ENCODE measurements around the gene CD1C.
"Not testable (repeated sequence)": the region's sequence is repeated elsewhere in the genome, so short reads cannot be mapped to it uniquely, and the experiment has no call there.

The CD1C gene

GRCh38 chr1:158333405-158334155 is 43.9 kb downstream of the CD1C start:
- TF ChIP-seq ZFX (IDR thresholded peaks at IDR 0.05), result no peak
- TF ChIP-seq, protein P1, sequence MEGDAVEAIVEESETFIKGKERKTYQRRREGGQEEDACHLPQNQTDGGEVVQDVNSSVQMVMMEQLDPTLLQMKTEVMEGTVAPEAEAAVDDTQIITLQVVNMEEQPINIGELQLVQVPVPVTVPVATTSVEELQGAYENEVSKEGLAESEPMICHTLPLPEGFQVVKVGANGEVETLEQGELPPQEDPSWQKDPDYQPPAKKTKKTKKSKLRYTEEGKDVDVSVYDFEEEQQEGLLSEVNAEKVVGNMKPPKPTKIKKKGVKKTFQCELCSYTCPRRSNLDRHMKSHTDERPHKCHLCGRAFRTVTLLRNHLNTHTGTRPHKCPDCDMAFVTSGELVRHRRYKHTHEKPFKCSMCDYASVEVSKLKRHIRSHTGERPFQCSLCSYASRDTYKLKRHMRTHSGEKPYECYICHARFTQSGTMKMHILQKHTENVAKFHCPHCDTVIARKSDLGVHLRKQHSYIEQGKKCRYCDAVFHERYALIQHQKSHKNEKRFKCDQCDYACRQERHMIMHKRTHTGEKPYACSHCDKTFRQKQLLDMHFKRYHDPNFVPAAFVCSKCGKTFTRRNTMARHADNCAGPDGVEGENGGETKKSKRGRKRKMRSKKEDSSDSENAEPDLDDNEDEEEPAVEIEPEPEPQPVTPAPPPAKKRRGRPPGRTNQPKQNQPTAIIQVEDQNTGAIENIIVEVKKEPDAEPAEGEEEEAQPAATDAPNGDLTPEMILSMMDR (conservative IDR thresholded peaks at IDR 0.05), result no peak
- no peak overlapping the region for H3K27ac ChIP-seq

DNA sequence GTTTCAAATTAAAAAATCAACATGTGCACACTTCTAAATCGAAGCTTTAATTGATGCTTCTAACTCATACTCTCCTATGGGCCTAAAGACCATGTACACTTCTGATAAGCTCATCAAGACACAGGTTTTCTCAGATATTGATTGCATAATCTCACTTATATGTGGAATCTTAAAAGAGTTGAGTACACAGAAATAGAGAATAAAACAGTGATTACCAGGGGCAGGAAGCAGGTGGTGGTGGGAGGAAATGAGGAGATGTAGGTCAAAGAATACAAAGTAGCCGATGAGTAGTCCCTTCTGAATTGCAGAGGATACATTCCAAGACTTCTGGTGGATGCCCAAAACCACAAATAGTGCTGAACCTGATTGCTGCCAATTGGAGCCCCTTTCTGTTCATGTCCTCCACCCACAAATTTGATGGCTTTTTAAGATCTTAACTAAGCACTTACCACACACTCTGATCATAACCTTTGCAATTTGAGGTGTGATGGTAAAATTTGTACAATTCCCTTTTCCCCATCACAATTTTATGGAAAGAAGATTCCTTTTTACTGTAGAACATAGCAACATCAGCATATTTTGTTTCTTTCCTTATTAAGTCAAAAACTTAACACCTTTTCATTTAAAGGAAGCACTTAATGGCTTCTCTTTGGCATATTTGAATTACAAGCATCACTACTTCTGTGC is 44.9 kb downstream of the CD1C start:
- no peak overlapping the region for H3K27ac ChIP-seq
- no peak for TF ChIP-seq ZFX (IDR thresholded peaks at IDR 0.05)
- TF ChIP-seq, protein P1 (conservative IDR thresholded peaks at IDR 0.05), result no peak

DNA sequence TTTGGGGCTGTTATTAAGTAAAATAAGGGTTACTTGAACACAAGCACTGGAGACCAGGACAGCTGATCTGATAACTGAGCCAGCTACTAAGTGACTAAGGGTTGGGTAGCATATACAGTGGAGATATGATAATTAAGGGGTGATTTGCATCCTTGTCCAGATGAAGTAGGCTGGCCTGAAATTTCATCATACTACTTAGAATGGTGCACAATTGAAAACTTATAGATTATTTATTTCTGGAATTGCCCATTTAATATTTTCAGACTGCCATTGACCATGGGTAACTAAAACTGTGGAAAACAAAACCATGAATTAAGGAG is 45.5 kb downstream of the CD1C start:
- TF ChIP-seq, protein P1 (conservative IDR thresholded peaks at IDR 0.05), result no peak
- no peak for TF ChIP-seq ZFX (IDR thresholded peaks at IDR 0.05)
- H3K27ac ChIP-seq, result no peak overlapping the region

DNA sequence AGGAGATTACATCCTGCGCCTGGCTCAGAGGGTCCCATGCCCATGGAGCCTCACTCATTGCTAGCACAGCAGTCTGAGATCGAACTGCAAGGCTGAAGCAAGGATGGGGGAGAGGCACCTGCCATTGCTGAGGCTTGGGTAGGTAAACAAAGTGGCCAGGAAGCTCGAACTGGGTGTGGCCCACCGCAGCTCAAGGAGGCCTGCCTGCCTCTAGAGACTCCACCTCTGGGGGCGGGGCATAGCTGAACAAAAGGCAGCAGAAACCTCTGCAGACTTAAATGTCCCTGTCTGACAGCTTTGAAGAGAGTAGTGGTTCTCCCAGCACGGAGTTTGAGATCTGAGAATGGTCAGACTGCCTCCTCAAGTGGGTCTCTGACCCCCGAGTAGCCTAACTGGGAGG is 46.7 kb downstream of the CD1C start:
- H3K27ac ChIP-seq, result not testable (repeated sequence)
